ENCODE data around the gene ULK3. TPM values are rescaled to one million over a fixed set of nuclear protein-coding genes. Genes with fewer than 3 reads are reported as not detected.

Gene ULK3
- total RNA-seq, 1 donor from 2014 or later, result 48.4 TPM

GRCh38 chr15:74869726-74870407 is 26.9 kb upstream of the ULK3 start:
- H3K4me3 Mint-ChIP-seq, result peak overlapping the region; percentile 69
- no peak for DNase-seq (ENCODE audit: low read depth, low spot score)
- TF ChIP-seq CTCF (conservative IDR thresholded peaks at IDR 0.05), result no peak
- peaks cover 33% of the 10 kb centered on the region for H3K4me1 Mint-ChIP-seq
- H3K27ac Mint-ChIP-seq (ENCODE audit: unreplicated experiment), result no peak overlapping the region
- peaks cover 6% of the 10 kb centered on the region for H3K36me3 Mint-ChIP-seq (ENCODE audit: low read depth)
- no peaks in the 10 kb centered on the region for H3K9me3 Mint-ChIP-seq
- no peaks in the 10 kb centered on the region for H3K27me3 Mint-ChIP-seq (ENCODE audit: low read depth)

GRCh38 chr15:74869372-74869725 is 26.4 kb upstream of the ULK3 start:
- no peaks in the 10 kb centered on the region for H3K9me3 Mint-ChIP-seq
- H3K4me1 Mint-ChIP-seq, result peaks cover 33% of the 10 kb centered on the region
- peaks cover 9% of the 10 kb centered on the region for H3K36me3 Mint-ChIP-seq (ENCODE audit: low read depth)
- TF ChIP-seq CTCF (conservative IDR thresholded peaks at IDR 0.05), result no peak
- H3K27ac Mint-ChIP-seq (ENCODE audit: unreplicated experiment), result no peak overlapping the region
- DNase-seq (ENCODE audit: low read depth, low spot score), result no peak
- H3K4me3 Mint-ChIP-seq, result no peak overlapping the region
- no peaks in the 10 kb centered on the region for H3K27me3 Mint-ChIP-seq (ENCODE audit: low read depth)

GRCh38 chr15:74868059-74868458 is 25.1 kb upstream of the ULK3 start:
- Mint-ChIP-seq H3K9me3 (no peaks in the 10 kb centered on the region), H3K4me1 (peaks cover 28% of the 10 kb centered on the region), H3K27me3 (ENCODE audit: low read depth) (no peaks in the 10 kb centered on the region), H3K4me3 (peak overlapping the region; percentile 63), H3K36me3 (ENCODE audit: low read depth) (peaks cover 9% of the 10 kb centered on the region), H3K27ac (ENCODE audit: unreplicated experiment) (no peak overlapping the region)
- DNase-seq (ENCODE audit: low read depth, low spot score), result no peak
- no peak for TF ChIP-seq CTCF (conservative IDR thresholded peaks at IDR 0.05)

- DNase-seq (ENCODE audit: low read depth, low spot score), result no peak
- Mint-ChIP-seq H3K9me3 (no peaks in the 10 kb centered on the region), H3K4me3 (peak overlapping the region; percentile 63), H3K4me1 (peaks cover 23% of the 10 kb centered on the region), H3K36me3 (ENCODE audit: low read depth) (peaks cover 9% of the 10 kb centered on the region), H3K27me3 (ENCODE audit: low read depth) (no peaks in the 10 kb centered on the region), H3K27ac (ENCODE audit: unreplicated experiment) (no peak overlapping the region)
- no peak for TF ChIP-seq CTCF (conservative IDR thresholded peaks at IDR 0.05)
Observed at GRCh38 chr15:74867466-74868038, 24.6 kb upstream of the ULK3 start.

GRCh38 chr15:74866090-74866489 is 23.1 kb upstream of the ULK3 start:
- Mint-ChIP-seq H3K36me3 (ENCODE audit: low read depth) (peaks cover 9% of the 10 kb centered on the region), H3K27ac (ENCODE audit: unreplicated experiment) (peak overlapping the region; percentile 5), H3K9me3 (no peaks in the 10 kb centered on the region), H3K4me3 (peak overlapping the region; percentile 11), H3K27me3 (ENCODE audit: low read depth) (no peaks in the 10 kb centered on the region), H3K4me1 (peaks cover 20% of the 10 kb centered on the region)
- DNase-seq (ENCODE audit: low read depth, low spot score), result no peak
- no peak for TF ChIP-seq CTCF (conservative IDR thresholded peaks at IDR 0.05)

Measured in neural crest cell (in vitro differentiated cells).